ENCODE results near the gene LITAFD.
"Not testable (repeated sequence)": the region's sequence is repeated elsewhere in the genome, so short reads cannot be mapped to it uniquely, and the experiment has no call there.

The LITAFD gene

GRCh38 chr16:8899709-8900317 is 17.7 kb downstream of the LITAFD start:
- DNase-seq, result no peak

- no peak for DNase-seq
These were observed 18.2 kb downstream of the LITAFD start for GRCh38 chr16:8900343-8900742.

GRCh38 chr16:8901320-8901861 is 19.2 kb downstream of the LITAFD start:
- DNase-seq, result no peak

GRCh38 chr16:8903004-8903403 is 20.9 kb downstream of the LITAFD start:
- DNase-seq, result no peak

- DNase-seq, result no peak
These were observed 21.9 kb downstream of the LITAFD start for GRCh38 chr16:8904018-8904430.

GRCh38 chr16:8905168-8905762 is 23.1 kb downstream of the LITAFD start:
- no peak for DNase-seq

GRCh38 chr16:8905795-8906591 is 23.8 kb downstream of the LITAFD start:
- no peak for DNase-seq

GRCh38 chr16:8907096-8907495 is 24.9 kb downstream of the LITAFD start:
- DNase-seq, result no peak

- no peak for DNase-seq
These were observed 26.8 kb downstream of the LITAFD start for GRCh38 chr16:8908810-8909468.

- no peak for DNase-seq
These were observed 28.7 kb downstream of the LITAFD start for GRCh38 chr16:8910811-8911210.

- no peak for DNase-seq
These were observed 30.6 kb downstream of the LITAFD start for GRCh38 chr16:8912793-8913192.

- DNase-seq, result no peak
These were observed 31.9 kb downstream of the LITAFD start for GRCh38 chr16:8914098-8914497.

GRCh38 chr16:8915722-8916301 is 33.7 kb downstream of the LITAFD start:
- DNase-seq, result no peak

- no peak for DNase-seq
These were observed 34.5 kb downstream of the LITAFD start for GRCh38 chr16:8916541-8917225.

GRCh38 chr16:8917336-8917735 is 35.2 kb downstream of the LITAFD start:
- not testable (repeated sequence) for DNase-seq

GRCh38 chr16:8919089-8919933 is 37.2 kb downstream of the LITAFD start:
- DNase-seq, result no peak

GRCh38 chr16:8919934-8920462 is 37.8 kb downstream of the LITAFD start:
- DNase-seq, result no peak

- DNase-seq, result no peak
These were observed 38.6 kb downstream of the LITAFD start for GRCh38 chr16:8920645-8921346.

- no peak for DNase-seq
These were observed 39.3 kb downstream of the LITAFD start for GRCh38 chr16:8921347-8921984.

- no peak for DNase-seq
These were observed 41.0 kb downstream of the LITAFD start for GRCh38 chr16:8923199-8923598.
